Mucosa of descending colon (tissue), 3 donors: Measurements from ENCODE around the gene ENTPD1. TPM values are rescaled to one million over a fixed set of nuclear protein-coding genes. Genes with fewer than 3 reads are reported as not detected.

Experiments used
- ATAC-seq: fragments of 200-7000 bp; cut with Tn5 transposase; one replicate; pipeline ENCODE4 v1.9.1; 2020; ENCODE audit warnings: mild to moderate bottlenecking, moderate library complexity
- DNase-seq, 3 donors: peaks; one replicate each; pipeline ENCODE4 v3.0.0-alpha.2; 2020
- H3K36me3 ChIP-seq: fragments of 200-600 bp; one replicate; pipeline ENCODE4 v1.8.0; 2021; ENCODE audit warnings: low read depth, mild to moderate bottlenecking
- H3K4me1 ChIP-seq: fragments of 200-600 bp; one replicate; pipeline ENCODE4 v1.8.0; 2021; ENCODE audit warnings: low read depth, mild to moderate bottlenecking
- H3K4me3 ChIP-seq: fragments of 200-600 bp; one replicate; pipeline ENCODE4 v1.8.0; 2021; ENCODE audit warnings: mild to moderate bottlenecking
- H3K9me3 ChIP-seq: fragments of 200-600 bp; one replicate; pipeline ENCODE4 v1.8.0; 2021; ENCODE audit warnings: mild to moderate bottlenecking
- intact Hi-C, 2 donors: fragments of 100-400 bp; cut with DNase I in 1 of 2; cut with micrococcal nuclease in 1 of 2; formaldehyde crosslinking; loops; one replicate each; pipeline versions ENCODE4 v1.11.0 to v1.11.1; 2022; cut with DNase I, micrococcal nuclease
- total RNA-seq, 3 donors: library from RNA; stranded (reverse); fragmentation: NEBNext Ultra II Directional in 2 of 3; extraction: Animal tissue kit (Norgen Biotek cat#: 25700) in 2 of 3; gene quantifications; one replicate each; pipeline versions ENCODE4 v1.2.1 to v1.2.4, GENCODE V29; 2021 to 2023
- TF ChIP-seq, protein P1 (sequence below): fragments of 200-600 bp; IDR thresholded peaks from one replicate; pipeline ENCODE4 v1.8.0; 2022; ENCODE audit warnings: antibody characterized with exemption, mild to moderate bottlenecking
- donor health status: DM: no; HTN: no; CAD: no; lungs with moderate emphysema.
- donor health status: DM: no; HTN: no; CAD: no.
- donor health status: DM: no; HTN: yes; CAD: no.

ENTPD1 gene
- total RNA-seq, 3 donors from 2014 or later, result 7.1 to 20.3 (median 7.2) TPM

DNA sequence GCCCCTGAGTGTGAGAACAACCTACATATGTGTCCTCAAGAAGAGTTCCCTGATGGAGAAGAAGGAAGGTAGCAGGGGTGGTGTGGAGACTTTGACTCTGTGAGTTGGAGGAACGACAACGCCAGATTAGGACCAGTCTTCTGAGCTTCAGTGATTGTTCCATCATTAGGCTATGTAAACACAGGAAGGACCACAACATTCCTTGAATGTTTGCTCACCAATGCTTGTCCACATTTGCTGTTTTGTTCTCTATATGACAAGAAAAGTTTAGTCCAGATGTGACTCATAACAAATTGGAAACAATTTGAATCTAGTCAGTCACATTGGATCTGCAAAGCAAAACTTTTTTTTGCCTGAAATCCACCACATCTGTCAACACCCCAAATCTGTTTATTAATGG lies 62.7 kb downstream of the ENTPD1 start:
- Histone ChIP-seq H3K4me3 (no peak overlapping the region), H3K36me3 (no peaks in the 10 kb centered on the region), H3K9me3 (no peaks in the 10 kb centered on the region), H3K4me1 (no peaks in the 10 kb centered on the region)
- DNase-seq, result no peak
- TF ChIP-seq, protein P1, sequence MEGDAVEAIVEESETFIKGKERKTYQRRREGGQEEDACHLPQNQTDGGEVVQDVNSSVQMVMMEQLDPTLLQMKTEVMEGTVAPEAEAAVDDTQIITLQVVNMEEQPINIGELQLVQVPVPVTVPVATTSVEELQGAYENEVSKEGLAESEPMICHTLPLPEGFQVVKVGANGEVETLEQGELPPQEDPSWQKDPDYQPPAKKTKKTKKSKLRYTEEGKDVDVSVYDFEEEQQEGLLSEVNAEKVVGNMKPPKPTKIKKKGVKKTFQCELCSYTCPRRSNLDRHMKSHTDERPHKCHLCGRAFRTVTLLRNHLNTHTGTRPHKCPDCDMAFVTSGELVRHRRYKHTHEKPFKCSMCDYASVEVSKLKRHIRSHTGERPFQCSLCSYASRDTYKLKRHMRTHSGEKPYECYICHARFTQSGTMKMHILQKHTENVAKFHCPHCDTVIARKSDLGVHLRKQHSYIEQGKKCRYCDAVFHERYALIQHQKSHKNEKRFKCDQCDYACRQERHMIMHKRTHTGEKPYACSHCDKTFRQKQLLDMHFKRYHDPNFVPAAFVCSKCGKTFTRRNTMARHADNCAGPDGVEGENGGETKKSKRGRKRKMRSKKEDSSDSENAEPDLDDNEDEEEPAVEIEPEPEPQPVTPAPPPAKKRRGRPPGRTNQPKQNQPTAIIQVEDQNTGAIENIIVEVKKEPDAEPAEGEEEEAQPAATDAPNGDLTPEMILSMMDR, result no peak
- intact Hi-C loops, result no loop called here
- ATAC-seq, result peak; percentile 37

DNA sequence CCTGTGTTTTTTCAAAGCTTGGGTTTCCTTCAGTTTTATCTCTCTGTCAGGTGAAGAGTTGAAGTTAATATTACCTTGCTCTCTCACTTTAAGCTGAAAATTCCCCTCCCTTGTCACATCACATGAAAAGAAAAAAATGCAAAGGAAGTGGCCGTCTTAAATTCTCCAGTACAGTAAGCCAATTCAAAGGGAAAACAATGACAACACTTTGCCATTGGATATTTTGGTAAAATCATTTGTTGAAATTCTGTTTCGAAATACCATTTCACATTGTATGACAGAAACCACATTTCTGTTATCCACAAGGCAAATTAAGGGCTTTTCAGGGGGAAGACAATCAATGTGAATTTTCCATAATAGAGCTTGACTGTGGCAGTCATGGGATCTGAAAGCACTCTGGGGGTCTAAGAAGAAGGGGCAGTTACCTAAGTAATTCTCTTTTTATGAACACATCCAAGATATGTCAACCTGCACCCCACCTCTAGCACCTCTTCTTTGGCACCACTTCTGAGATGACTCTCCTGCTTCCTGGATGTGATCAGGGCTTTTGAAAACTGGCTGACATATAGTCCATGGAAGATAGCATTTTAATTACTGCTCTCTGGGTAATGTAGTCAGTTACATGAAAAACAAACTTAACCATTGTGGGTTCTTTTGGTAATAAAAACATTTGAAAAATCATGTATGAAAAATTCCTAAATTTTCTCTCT lies 63.8 kb downstream of the ENTPD1 start:
- TF ChIP-seq, protein P1, result no peak
- intact Hi-C loops, result no loop called here
- DNase-seq (no peak), ATAC-seq (no peak)
- Histone ChIP-seq H3K9me3 (no peaks in the 10 kb centered on the region), H3K36me3 (no peaks in the 10 kb centered on the region), H3K4me1 (no peaks in the 10 kb centered on the region), H3K4me3 (no peak overlapping the region)

DNA sequence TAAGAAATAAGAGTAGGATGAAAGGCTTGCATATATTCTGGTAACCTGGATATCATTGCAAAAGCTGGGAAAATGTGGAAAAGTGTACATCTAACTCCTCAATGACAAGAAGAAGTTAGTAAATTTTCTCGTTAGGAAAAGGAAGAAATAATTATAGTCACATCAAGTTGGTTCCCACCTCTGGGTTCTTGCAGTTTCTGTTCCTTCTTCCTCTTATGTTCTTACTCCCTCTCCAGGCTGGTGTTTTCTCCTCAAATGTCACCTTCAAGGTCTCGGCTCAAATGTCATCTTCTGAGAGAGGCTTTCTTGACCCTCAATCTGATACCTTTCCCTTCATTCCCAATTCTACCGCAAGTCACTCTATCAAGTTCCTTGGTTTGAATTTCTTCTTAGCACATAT lies 64.4 kb downstream of the ENTPD1 start:
- intact Hi-C loops, result no loop called here
- Histone ChIP-seq H3K36me3 (no peaks in the 10 kb centered on the region), H3K4me3 (no peak overlapping the region), H3K9me3 (no peaks in the 10 kb centered on the region), H3K4me1 (no peaks in the 10 kb centered on the region)
- ATAC-seq (no peak), DNase-seq (no peak)
- TF ChIP-seq, protein P1, result no peak

DNA sequence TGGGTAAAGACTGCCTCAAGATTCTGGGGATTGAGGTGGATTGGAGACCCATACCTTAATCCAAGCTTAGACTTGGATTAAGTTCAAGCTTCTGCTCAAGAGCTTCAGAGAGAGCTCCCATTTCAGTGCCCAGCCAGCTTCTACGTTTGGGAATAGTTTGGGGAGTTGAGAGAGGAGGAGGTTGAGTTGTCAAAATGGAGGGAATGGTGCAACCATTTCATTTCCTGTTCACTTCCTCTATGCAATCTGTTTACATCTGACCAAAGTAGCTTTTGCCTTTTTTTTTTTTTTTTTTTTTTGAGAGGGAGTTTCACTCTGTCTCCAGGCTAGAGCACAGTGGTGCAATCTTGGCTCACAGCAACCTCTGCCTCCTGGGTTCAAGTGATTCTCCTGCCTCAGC lies 65.8 kb downstream of the ENTPD1 start:
- no peaks in the 10 kb centered on the region for H3K4me1 ChIP-seq
- intact Hi-C loops, result no loop called here
- ATAC-seq (no peak), DNase-seq (no peak)
- H3K9me3 ChIP-seq, result no peaks in the 10 kb centered on the region
- H3K4me3 ChIP-seq, result no peak overlapping the region
- no peaks in the 10 kb centered on the region for H3K36me3 ChIP-seq
- TF ChIP-seq, protein P1, result no peak

DNA sequence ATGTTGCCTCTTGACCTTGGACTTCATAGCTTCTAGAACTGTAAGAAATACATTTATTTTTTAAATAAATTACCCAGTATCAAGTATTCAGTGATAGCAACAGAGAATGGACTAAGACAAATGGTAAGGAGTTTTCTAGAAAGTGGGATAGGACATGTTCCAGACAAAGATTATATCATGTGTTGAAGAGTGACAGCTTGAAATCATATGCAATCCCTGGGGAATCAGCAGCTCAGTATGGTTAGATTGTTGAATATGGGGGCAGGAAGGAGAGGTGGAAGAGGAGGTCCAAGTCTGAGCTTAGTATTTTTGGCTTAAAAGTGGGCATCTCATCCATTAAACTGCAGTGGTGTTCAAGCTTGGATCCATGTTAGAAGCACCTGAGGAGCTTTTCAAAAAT lies 74.1 kb downstream of the ENTPD1 start:
- DNase-seq (no peak), ATAC-seq (no peak)
- no peaks in the 10 kb centered on the region for H3K36me3 ChIP-seq
- H3K4me1 ChIP-seq, result no peaks in the 10 kb centered on the region
- H3K9me3 ChIP-seq, result no peaks in the 10 kb centered on the region
- H3K4me3 ChIP-seq, result no peak overlapping the region
- intact Hi-C loops, result no loop called here
- TF ChIP-seq, protein P1, result no peak

DNA sequence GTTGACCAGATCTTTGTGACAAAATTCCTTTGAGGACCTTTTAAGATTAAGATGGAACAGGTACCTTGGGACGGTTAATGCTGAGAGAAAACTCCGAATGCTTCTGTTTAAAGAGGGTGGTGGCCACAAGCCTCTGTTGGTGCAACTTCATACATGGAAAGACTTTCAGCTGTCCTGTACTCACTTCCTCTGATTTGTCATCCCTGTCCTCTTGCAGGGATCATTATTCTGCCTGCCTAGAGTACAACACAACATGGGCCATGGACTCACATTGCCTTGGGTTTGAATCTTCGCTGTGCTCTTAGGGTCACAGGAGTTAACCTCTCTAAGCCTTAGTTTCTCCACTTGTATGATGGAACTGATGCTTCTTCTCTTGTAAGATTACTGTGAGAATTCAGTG lies 75.1 kb downstream of the ENTPD1 start:
- ATAC-seq, result no peak
- Histone ChIP-seq H3K9me3 (no peaks in the 10 kb centered on the region), H3K4me1 (no peaks in the 10 kb centered on the region), H3K36me3 (no peaks in the 10 kb centered on the region), H3K4me3 (no peak overlapping the region)
- no peak for DNase-seq
- intact Hi-C loops, result no loop called here
- TF ChIP-seq, protein P1, result no peak
